Mesodermal cell (in vitro differentiated cells): ENCODE measurements around the gene HIPK2.
"Not testable (repeated sequence)": the region's sequence is repeated elsewhere in the genome, so short reads cannot be mapped to it uniquely, and the experiment has no call there.

Source experiments
- H3K27ac ChIP-seq: 2 replicates; pipeline ENCODE4 v1.7.0; 2013; ENCODE audit warnings: mild to moderate bottlenecking, low read depth, low read length, moderate library complexity; ENCODE audit not compliant: severe bottlenecking
- H3K36me3 ChIP-seq: 2 replicates; pipeline ENCODE4 v1.7.1; 2013; ENCODE audit warnings: mild to moderate bottlenecking, low read length, moderate library complexity; ENCODE audit not compliant: control insufficient read depth, insufficient read depth
- H3K4me1 ChIP-seq: one replicate; pipeline ENCODE4 v1.7.1; 2013; ENCODE audit warnings: mild to moderate bottlenecking, low read length; ENCODE audit not compliant: insufficient read depth, control insufficient read depth, poor library complexity, severe bottlenecking
- H3K4me3 ChIP-seq: 2 replicates; pipeline ENCODE4 v1.7.0; 2013; ENCODE audit warnings: low read length, control low read depth, mild to moderate bottlenecking; ENCODE audit not compliant: insufficient read depth, poor library complexity, severe bottlenecking; ENCODE audit errors: extremely low read depth
- H3K9me3 ChIP-seq: 2 replicates; pipeline ENCODE4 v1.7.1; 2013; ENCODE audit warnings: mild to moderate bottlenecking, low read length, moderate library complexity; ENCODE audit not compliant: control insufficient read depth
- WGBS, 2 experiments: methylation state at CpG; one replicate each; pipeline ENCODE4 v1.1.5; 2013; ENCODE audit warnings: missing lambda C conversion rate in 2 of 2; ENCODE audit not compliant: insufficient coverage in 2 of 2; 5-methylcytosine and 5-hydroxymethylcytosine counted together

The HIPK2 gene

DNA sequence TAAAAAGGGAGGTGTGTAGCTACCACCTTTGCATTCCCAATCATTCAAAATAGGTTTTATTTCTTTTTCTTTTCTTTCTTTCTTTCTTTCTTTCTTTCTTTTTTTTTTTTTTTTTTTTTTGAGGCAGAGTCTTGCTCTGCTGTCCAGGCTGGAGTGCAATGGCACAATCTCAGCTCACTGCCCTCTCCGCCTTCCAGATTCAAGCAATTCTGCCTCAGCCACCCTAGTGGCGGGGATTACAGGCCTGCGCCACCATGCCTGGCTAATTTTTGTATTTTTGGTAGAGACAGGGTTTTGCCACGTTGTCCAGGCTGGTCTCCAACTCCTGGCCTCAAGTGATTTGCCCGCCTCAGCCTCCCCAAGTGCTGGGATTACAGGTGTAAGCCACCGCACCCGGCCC lies 107.1 kb downstream of the HIPK2 start:
- H3K4me1 ChIP-seq, H3K36me3 ChIP-seq, H3K4me3 ChIP-seq, H3K9me3 ChIP-seq, H3K27ac ChIP-seq: not testable (repeated sequence)
- WGBS, 2 experiments: 97 to 100% methylated on average over 1 to 5 of the region's 7 CpGs

DNA sequence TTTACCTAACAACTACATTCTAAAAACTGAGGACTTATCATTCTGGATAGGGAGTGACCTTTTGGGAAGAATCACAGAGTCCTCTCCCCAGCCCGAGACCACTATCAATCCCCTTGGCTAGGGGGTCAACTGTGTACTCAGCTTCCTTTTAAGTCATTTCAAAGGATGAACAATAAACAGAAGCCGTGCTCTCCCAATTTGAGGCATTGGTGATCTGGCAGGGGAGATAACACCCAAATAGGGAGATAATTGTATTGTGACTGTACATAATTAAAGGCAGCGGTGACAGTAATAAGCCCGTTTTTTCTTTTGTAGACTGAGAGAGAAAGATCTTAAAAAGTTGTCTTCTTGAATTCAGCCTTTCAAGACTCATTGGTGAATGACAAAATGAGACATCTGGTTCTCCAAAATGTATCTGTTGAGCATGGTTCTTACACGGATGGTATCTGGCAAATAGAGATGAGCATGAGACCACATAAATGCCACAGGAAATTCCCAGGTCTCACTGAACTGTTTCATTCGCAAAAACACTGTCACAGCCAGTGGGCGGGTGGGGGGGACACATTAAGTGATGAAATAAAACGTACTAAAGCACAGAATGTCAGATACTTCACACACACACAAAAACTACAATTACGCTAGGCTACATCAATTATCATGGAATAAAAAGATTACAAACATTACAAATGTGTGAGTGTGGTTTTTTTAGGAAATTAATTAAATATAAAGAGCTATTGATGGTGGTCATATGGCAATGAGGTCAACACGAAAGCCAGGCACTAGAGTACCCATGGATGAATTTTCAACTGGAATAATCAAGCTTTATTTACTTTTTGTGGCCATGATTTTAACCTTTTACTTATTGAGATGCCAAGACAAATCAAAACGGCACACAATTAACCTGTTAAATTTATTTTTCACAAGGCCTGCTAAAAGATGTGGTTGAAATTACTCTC lies 108.4 kb downstream of the HIPK2 start:
- Histone ChIP-seq H3K9me3 (no peaks in the 10 kb centered on the region), H3K36me3 (peaks cover 3% of the 10 kb centered on the region), H3K4me1 (no peaks in the 10 kb centered on the region), H3K4me3 (no peak overlapping the region), H3K27ac (no peak overlapping the region)
- WGBS, 2 experiments: 90 to 95% methylated on average over 3 to 6 of the region's 11 CpGs

DNA sequence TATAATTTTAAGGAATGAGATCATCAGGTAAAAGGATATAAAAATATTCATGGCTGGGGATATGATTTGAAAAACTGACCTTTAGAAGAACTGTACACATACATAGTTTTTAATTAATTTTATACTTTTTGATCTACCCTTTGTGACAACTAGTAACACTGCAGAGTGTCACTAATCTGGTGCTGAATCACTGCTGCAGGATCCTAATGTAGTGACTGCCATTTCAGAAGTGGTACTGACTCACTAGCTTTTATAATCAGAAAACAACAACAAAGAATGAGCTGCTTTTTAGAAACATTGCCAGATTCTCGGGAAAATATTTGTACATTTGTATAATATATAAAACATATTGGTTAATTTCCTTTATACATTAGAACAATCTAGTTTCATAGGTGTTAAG lies 110.4 kb downstream of the HIPK2 start:
- no CpG with 5 or more reads among the region's 1 CpG for WGBS, 2 experiments
- H3K9me3 ChIP-seq: no peaks in the 10 kb centered on the region
- no peak overlapping the region for H3K27ac ChIP-seq
- no peaks in the 10 kb centered on the region for H3K36me3 ChIP-seq
- no peaks in the 10 kb centered on the region for H3K4me1 ChIP-seq
- H3K4me3 ChIP-seq: no peak overlapping the region

DNA sequence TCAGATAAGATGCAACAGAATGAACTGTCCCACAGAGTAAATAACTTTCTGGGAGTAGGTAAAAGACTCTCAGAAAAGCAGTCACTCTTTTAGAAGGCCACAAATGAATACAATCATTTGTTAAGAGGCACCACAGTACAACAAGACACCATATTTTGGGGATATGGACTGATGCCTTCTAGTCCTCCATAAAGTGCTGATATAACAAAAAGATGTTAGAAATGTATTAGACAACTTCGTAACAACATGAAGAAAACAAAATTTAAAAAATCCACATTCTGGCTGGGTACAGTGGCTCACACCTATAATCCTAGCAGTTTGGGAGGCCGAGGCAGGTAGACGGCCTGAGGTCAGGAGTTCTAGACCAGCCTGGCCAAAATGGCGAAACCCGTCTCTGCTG lies 111.3 kb downstream of the HIPK2 start:
- Histone ChIP-seq H3K4me3 (no peak overlapping the region), H3K9me3 (no peaks in the 10 kb centered on the region), H3K36me3 (no peaks in the 10 kb centered on the region), H3K4me1 (no peaks in the 10 kb centered on the region), H3K27ac (peak overlapping the region; percentile 66)
- WGBS, 2 experiments: 81 to 93% methylated on average over 4 of the region's 5 CpGs

DNA sequence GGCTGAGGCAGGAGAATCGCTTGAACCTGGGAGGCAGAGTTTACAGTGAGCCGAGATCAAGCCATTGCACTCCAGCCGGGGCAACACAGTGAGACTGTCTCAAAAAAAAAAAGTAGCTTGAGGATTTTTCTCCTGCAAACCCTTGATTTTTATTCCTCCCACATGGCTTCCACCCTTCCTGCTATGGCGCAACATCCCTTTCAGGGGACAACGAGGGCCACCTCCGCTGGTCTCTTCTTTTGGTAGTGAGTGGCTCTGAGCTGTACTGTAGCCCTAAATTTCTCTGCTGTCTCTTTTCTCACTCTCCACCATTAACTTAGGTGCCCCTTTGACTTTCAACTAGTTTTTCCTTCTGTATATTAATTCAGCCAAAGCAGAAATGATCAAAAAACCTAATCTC lies 113.4 kb downstream of the HIPK2 start:
- H3K4me1 ChIP-seq: peaks cover 5% of the 10 kb centered on the region
- no peaks in the 10 kb centered on the region for H3K36me3 ChIP-seq
- H3K9me3 ChIP-seq: no peaks in the 10 kb centered on the region
- H3K27ac ChIP-seq: no peak overlapping the region
- WGBS, 2 experiments: 93 to 100% methylated on average over 1 to 3 of the region's 6 CpGs
- H3K4me3 ChIP-seq: no peak overlapping the region

DNA sequence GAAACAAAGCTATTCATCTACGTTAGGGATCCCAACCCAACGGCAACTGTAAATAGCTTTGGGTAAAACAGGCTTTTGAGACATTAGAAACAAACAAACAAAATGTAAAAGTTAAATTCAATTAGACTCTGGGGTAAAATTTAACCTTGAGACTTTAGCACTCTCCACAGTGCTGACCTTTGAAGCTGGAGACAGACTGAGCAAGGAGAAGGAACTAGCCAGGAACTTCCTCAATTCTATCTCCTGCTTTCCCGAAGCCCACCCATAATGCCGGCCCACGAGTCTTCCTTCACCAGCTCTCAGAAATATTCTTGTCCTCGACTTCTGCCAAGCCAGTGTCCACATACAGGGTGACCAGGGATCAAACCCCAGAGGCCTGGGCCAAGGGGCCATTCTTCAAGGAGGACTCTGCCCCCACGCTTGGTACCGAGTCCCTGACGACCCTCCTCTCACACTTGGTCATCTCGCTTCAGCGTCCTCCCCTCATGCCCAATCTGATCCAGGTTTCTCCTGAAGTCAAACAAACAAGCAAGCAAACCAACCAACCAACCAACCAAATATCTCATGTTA lies 114.1 kb downstream of the HIPK2 start:
- no peak overlapping the region for H3K4me3 ChIP-seq
- no peaks in the 10 kb centered on the region for H3K36me3 ChIP-seq
- H3K4me1 ChIP-seq: peaks cover 13% of the 10 kb centered on the region
- no peak overlapping the region for H3K27ac ChIP-seq
- H3K9me3 ChIP-seq: no peaks in the 10 kb centered on the region
- WGBS, 2 experiments: 91 to 96% methylated on average over 8 to 9 of the region's 11 CpGs

DNA sequence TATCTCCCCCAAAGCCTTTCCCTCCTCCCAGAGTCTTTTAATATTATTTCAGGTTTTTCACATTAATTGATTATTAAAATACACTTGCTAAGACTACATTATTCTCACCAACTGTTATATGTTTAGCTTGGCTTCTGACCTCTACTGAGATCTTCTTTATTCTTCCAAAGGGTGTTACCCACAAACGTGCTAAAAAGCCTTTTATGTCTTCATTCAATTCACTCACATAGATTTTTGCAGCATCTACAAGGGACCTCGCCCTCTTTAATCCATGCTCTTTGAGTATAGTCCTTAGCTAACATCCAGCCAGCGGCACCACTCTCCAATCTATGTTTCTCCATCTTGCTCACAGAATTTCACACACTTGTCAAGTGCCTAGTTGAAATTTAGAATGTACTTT lies 115.9 kb downstream of the HIPK2 start:
- Histone ChIP-seq H3K4me1 (peaks cover 13% of the 10 kb centered on the region), H3K36me3 (peaks cover 3% of the 10 kb centered on the region), H3K4me3 (no peak overlapping the region), H3K27ac (no peak overlapping the region), H3K9me3 (no peaks in the 10 kb centered on the region)
- WGBS, 2 experiments: 83 to 88% methylated on average over 2 to 3 of the region's 3 CpGs

DNA sequence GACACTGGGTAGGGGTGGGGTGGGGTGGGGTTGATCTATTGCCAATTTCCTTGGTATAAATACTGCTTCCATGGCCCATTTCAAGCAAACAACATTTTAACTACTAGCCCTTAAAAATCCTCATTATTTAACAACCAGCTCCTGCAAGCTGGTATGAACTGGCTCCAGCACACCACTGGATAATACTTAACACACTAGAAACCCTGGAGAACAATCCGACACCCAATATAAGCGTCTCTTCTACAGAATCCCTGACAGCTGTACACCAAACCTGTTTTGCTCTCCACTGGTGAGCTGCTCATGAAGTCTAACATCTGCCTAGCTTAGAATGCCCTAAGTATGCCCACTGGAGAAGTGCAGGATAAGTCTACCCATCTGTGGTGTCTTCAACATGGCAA lies 116.8 kb downstream of the HIPK2 start:
- 100% methylated on average over 2 of the region's 2 CpGs for WGBS, 2 experiments
- peaks cover 13% of the 10 kb centered on the region for H3K4me1 ChIP-seq
- no peaks in the 10 kb centered on the region for H3K9me3 ChIP-seq
- H3K36me3 ChIP-seq: peaks cover 3% of the 10 kb centered on the region
- no peak overlapping the region for H3K4me3 ChIP-seq
- no peak overlapping the region for H3K27ac ChIP-seq

DNA sequence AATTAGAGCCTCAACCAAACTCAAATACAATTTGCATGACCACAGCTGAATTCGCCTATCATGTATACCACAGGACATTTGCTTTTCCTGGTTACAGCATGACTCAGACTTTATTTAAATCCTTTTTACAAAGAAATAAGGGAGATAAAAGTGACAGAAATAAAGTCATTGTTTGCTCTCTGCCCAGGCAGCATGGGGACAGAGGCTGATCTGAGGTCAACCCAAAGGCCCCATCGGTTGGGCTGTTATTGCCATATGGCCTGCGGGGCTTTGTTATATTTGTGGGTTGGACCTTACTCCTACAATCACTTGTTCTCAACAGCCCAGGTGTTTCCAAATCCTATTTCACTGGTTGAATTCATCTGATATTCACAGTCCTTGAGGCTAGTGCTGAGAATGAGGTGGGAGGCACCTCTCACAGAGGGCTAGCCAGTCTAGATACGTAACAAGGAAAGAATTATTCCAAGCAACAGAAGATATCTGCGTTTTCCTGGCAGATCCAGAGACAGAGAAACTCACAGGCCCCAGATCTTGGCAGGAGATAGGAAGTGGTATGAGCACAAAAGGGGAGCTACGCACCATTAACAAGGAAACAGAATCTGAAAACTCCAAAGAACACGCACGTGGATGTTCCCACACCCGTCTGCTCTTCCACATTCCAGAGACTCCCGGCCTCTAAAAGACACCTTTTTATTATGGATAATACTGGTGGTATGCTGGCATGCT lies 117.3 kb downstream of the HIPK2 start:
- Histone ChIP-seq H3K27ac (no peak overlapping the region), H3K36me3 (peaks cover 3% of the 10 kb centered on the region), H3K4me1 (peaks cover 13% of the 10 kb centered on the region), H3K9me3 (no peaks in the 10 kb centered on the region), H3K4me3 (no peak overlapping the region)
- 82 to 88% methylated on average over 2 of the region's 10 CpGs for WGBS, 2 experiments

DNA sequence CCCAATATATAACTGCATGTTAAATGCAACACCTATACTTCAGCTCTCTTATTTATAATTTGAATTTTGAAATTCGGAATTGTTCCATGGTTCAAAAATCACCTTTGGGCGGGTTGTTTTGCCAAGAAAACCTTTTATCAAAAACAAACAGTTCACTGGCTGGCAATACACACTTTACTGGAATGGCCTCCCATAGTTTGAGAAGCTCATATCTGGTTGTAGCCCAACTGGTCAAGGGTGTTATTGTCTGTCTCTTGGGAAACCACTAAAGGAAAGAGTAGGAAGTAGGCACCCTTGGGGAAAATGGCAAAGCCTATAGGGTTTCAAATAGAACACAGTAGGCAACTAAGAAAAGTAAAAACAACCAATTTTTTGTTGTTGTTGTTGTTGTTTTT lies 117.9 kb downstream of the HIPK2 start:
- Histone ChIP-seq H3K36me3 (peaks cover 6% of the 10 kb centered on the region), H3K27ac (no peak overlapping the region)
- WGBS, 2 experiments: 79% methylated on average over 2 of the region's 2 CpGs; no CpG with 5 or more reads in 1 of the 2 experiments

More for the DNA sequence above, 117.9 kb downstream of the HIPK2 start:
- Histone ChIP-seq H3K4me3 (no peak overlapping the region), H3K4me1 (peaks cover 16% of the 10 kb centered on the region), H3K9me3 (no peaks in the 10 kb centered on the region)
